Kidney (tissue), 14 donors: ENCODE results near the gene SPOCK1. TPM values are rescaled to one million over a fixed set of nuclear protein-coding genes. Genes with fewer than 3 reads are reported as not detected.

ENCODE experiments used
- DNase-seq, 5 donors: peaks; one replicate each; pipeline ENCODE4 v3.0.0-alpha.2; 2013 to 2020
- FAIRE-seq: peaks from 2 replicates; lab custom pipeline; 2012; peaks lifted over from hg19 to GRCh38; lab: Jason Lieb, UNC
- H3K27ac ChIP-seq, 2 donors: one replicate each; pipeline ENCODE4 v1.7.0; 2013; ENCODE audit warnings: low read depth in 2 of 2, low read length in 2 of 2, inconsistent platforms in 1 of 2
- H3K27me3 ChIP-seq: one replicate; pipeline ENCODE4 v1.7.1; 2013; ENCODE audit warnings: low read length, inconsistent platforms; ENCODE audit not compliant: control insufficient read depth, insufficient read depth
- H3K36me3 ChIP-seq, 3 donors: one replicate each; pipeline versions ENCODE4 v1.7.0 to v1.7.1; 2013; ENCODE audit warnings: low read length in 3 of 3, control low read depth in 1 of 3, inconsistent platforms in 1 of 3; ENCODE audit not compliant: insufficient read depth in 3 of 3, control insufficient read depth in 2 of 3
- H3K4me1 ChIP-seq, 3 donors: one replicate each; pipeline versions ENCODE4 v1.7.0 to v1.7.1; 2013; ENCODE audit warnings: low read length in 3 of 3, inconsistent platforms in 1 of 3, low read depth in 1 of 3; ENCODE audit not compliant: control insufficient read depth in 2 of 3, insufficient read depth in 2 of 3
- H3K4me3 ChIP-seq, 3 donors: one replicate each; pipeline versions ENCODE4 v1.7.0 to v1.8.1; 2013; ENCODE audit warnings: low read length in 3 of 3, control low read depth in 1 of 3, inconsistent platforms in 1 of 3
- H3K9ac ChIP-seq, 3 donors: one replicate each; pipeline versions ENCODE4 v1.7.0 to v1.7.1; 2013; ENCODE audit warnings: low read length in 3 of 3, control low read depth in 1 of 3, inconsistent platforms in 1 of 3
- H3K9me3 ChIP-seq, 3 donors: one replicate each; pipeline versions ENCODE4 v1.7.0 to v1.7.1; 2013; ENCODE audit warnings: low read length in 3 of 3, control low read depth in 1 of 3, inconsistent platforms in 1 of 3; ENCODE audit not compliant: control insufficient read depth in 2 of 3, insufficient read depth in 1 of 3
- CTCF ChIP-seq: IDR thresholded peaks from 3 replicates; pipeline ENCODE4 v1.5.1; 2012; ENCODE audit warnings: mild to moderate bottlenecking, moderate library complexity, borderline replicate concordance; ENCODE audit not compliant: insufficient read depth; ENCODE audit errors: extremely low read depth
- intact Hi-C: fragments of 100-400 bp; cut with DNase I; formaldehyde crosslinking; loops from one replicate; pipeline ENCODE4 v1.11.1; 2022
- polyA plus RNA-seq: library from polyadenylated mRNA; stranded (reverse); fragments of 350-450 nt; fragmentation: Illumina TruSeq; extraction: RNeasy Lipid Tissue Mini Kit (QIAGEN cat#74804); gene quantifications from one replicate; pipeline ENCODE4 v1.2.3, GENCODE V29; 2014; ENCODE audit warnings: low read depth, low replicate concordance; ENCODE audit not compliant: insufficient read depth
- total RNA-seq: library from RNA; stranded (reverse); fragmentation: NEBNext Ultra II Directional; extraction: Animal tissue kit (Norgen Biotek cat#: 25700); gene quantifications from one replicate; pipeline ENCODE4 v1.2.1, GENCODE V29; 2021
- donor health status: control.
- donor health status: control.
- donor health status: control.
- donor health status: control.
- donor health status: control.
- donor health status: DM: yes; HTN: yes; CAD: no.
- donor health status: Normal renal cell carcinoma (clear cell type).

SPOCK1 gene
- total and polyA plus RNA-seq, 2 donors from 2014 or later: 15.7 to 32.8 TPM

GRCh38 chr5:137218896-137219295 lies 280.2 kb downstream of the SPOCK1 start:
- intact Hi-C loops: no loop called here
- H3K27me3 ChIP-seq: no peaks in the 10 kb centered on the region
- no peak overlapping the region for H3K4me3 ChIP-seq
- H3K36me3 ChIP-seq: no peaks in the 10 kb centered on the region
- no peak for FAIRE-seq
- H3K27ac ChIP-seq: no peak overlapping the region
- H3K4me1 ChIP-seq: no peaks in the 10 kb centered on the region
- no peak overlapping the region for H3K9ac ChIP-seq
- no peaks in the 10 kb centered on the region for H3K9me3 ChIP-seq
- no peak for DNase-seq
- TF ChIP-seq CTCF: no peak

- FAIRE-seq (no peak), DNase-seq (no peak)
- Histone ChIP-seq H3K4me1 (no peaks in the 10 kb centered on the region), H3K27me3 (no peaks in the 10 kb centered on the region), H3K36me3 (no peaks in the 10 kb centered on the region), H3K9ac (no peak overlapping the region), H3K4me3 (no peak overlapping the region), H3K9me3 (no peaks in the 10 kb centered on the region), H3K27ac (no peak overlapping the region)
- TF ChIP-seq CTCF: no peak
- intact Hi-C loops: no loop called here
Observed at GRCh38 chr5:137218471-137218870, 280.7 kb downstream of the SPOCK1 start.

GRCh38 chr5:137217599-137218200 lies 281.4 kb downstream of the SPOCK1 start:
- H3K27ac ChIP-seq: no peak overlapping the region
- intact Hi-C loops: no loop called here
- DNase-seq (no peak), FAIRE-seq (no peak)
- H3K9ac ChIP-seq: no peak overlapping the region
- TF ChIP-seq CTCF: no peak
- no peaks in the 10 kb centered on the region for H3K36me3 ChIP-seq
- no peaks in the 10 kb centered on the region for H3K4me1 ChIP-seq
- no peaks in the 10 kb centered on the region for H3K9me3 ChIP-seq
- no peaks in the 10 kb centered on the region for H3K27me3 ChIP-seq
- no peak overlapping the region for H3K4me3 ChIP-seq
